Measurements from ENCODE around the gene CHKA.

GRCh38 chr11:68107689-68108088, 13.5 kb downstream of the CHKA start:
- no peak for TF ChIP-seq TAF1 (IDR thresholded peaks at IDR 0.05; ENCODE audit: borderline replicate concordance, insufficient read depth, low read length)
- no peak for TF ChIP-seq POLR2AphosphoS5 (IDR thresholded peaks at IDR 0.05; ENCODE audit: low read depth, low read length)
- TF ChIP-seq SIN3A (IDR thresholded peaks at IDR 0.05; ENCODE audit: borderline replicate concordance, insufficient read depth, low read length) = no peak
- TF ChIP-seq REST (IDR thresholded peaks at IDR 0.05; ENCODE audit: insufficient read depth in 1 of 2, low read depth in 2 of 2, low read length in 2 of 2) = no peak
- no peak for TF ChIP-seq FOXP2 (optimal IDR thresholded peaks at IDR 0.05; ENCODE audit: borderline replicate concordance, extremely low read depth, extremely low read length, insufficient read depth)
